ENCODE results near the gene GBP7. TPM values are rescaled to one million over a fixed set of nuclear protein-coding genes. Genes with fewer than 3 reads are reported as not detected.

The GBP7 gene
- polyA plus RNA-seq, 1 donor from 2014 or later = not detected

DNA sequence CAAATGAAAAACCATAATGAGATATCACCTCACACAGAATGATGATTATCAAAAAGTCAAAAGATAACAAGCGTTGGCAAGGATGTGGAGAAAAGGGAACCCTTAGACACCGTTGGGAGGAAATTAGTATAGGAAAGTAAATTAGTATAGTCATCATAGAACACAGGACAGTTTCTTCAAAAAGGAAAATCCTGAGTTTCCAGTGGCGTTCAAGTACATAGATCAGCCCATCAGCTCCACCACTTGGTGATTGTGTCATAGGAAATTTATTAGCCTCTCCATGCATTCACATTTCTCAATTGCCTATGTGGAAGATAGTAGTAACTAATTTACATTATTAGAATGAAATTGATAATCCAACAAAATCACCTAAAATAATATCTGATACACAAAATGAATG, 29.1 kb downstream of the GBP7 start:
- Histone ChIP-seq H3K4me3 (ENCODE audit: low read length) (no peak overlapping the region), H3F3A (ENCODE audit: insufficient read depth, low read length, poor library complexity, severe bottlenecking) (no peaks in the 10 kb centered on the region), H3K9me3 (ENCODE audit: low read length) (no peaks in the 10 kb centered on the region), H3K27me3 (ENCODE audit: insufficient read depth, low read depth, low read length) (no peaks in the 10 kb centered on the region), H2AFZ (ENCODE audit: low read depth, low read length) (no peak overlapping the region), H3K79me2 (replicated peaks; ENCODE audit: insufficient read depth, low read length) (no peaks in the 10 kb centered on the region), H3K36me3 (ENCODE audit: insufficient read depth, low read length) (no peaks in the 10 kb centered on the region), H4K20me1 (ENCODE audit: insufficient read depth) (no peaks in the 10 kb centered on the region), H3K9ac (ENCODE audit: low read length) (no peak overlapping the region), H3K9me2 (ENCODE audit: insufficient read depth, low read length) (no peaks in the 10 kb centered on the region), H3K4me2 (ENCODE audit: low read length) (no peak overlapping the region), H3K27ac (ENCODE audit: low read length) (no peak overlapping the region)
- no peak for TF ChIP-seq MXI1 (conservative IDR thresholded peaks at IDR 0.05; ENCODE audit: poor library complexity, severe bottlenecking)
- TF ChIP-seq, protein P1, sequence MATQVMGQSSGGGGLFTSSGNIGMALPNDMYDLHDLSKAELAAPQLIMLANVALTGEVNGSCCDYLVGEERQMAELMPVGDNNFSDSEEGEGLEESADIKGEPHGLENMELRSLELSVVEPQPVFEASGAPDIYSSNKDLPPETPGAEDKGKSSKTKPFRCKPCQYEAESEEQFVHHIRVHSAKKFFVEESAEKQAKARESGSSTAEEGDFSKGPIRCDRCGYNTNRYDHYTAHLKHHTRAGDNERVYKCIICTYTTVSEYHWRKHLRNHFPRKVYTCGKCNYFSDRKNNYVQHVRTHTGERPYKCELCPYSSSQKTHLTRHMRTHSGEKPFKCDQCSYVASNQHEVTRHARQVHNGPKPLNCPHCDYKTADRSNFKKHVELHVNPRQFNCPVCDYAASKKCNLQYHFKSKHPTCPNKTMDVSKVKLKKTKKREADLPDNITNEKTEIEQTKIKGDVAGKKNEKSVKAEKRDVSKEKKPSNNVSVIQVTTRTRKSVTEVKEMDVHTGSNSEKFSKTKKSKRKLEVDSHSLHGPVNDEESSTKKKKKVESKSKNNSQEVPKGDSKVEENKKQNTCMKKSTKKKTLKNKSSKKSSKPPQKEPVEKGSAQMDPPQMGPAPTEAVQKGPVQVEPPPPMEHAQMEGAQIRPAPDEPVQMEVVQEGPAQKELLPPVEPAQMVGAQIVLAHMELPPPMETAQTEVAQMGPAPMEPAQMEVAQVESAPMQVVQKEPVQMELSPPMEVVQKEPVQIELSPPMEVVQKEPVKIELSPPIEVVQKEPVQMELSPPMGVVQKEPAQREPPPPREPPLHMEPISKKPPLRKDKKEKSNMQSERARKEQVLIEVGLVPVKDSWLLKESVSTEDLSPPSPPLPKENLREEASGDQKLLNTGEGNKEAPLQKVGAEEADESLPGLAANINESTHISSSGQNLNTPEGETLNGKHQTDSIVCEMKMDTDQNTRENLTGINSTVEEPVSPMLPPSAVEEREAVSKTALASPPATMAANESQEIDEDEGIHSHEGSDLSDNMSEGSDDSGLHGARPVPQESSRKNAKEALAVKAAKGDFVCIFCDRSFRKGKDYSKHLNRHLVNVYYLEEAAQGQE (IDR thresholded peaks at IDR 0.05; ENCODE audit: borderline replicate concordance) = no peak
- TF ChIP-seq EZH2 (IDR thresholded peaks at IDR 0.05; ENCODE audit: borderline replicate concordance, insufficient read depth, low read length, poor library complexity, severe bottlenecking) = no peak
- no peak for TF ChIP-seq POLR2AphosphoS5 (IDR thresholded peaks at IDR 0.05)
- TF ChIP-seq TAF1 (IDR thresholded peaks at IDR 0.05; ENCODE audit: low read depth) = no peak
- TF ChIP-seq EP300 (conservative IDR thresholded peaks at IDR 0.05; ENCODE audit: poor library complexity, severe bottlenecking) = no peak
- TF ChIP-seq SMC3 (conservative IDR thresholded peaks at IDR 0.05; ENCODE audit: poor library complexity) = no peak
- no peak for TF ChIP-seq CTCF (IDR thresholded peaks at IDR 0.05; ENCODE audit: poor library complexity, severe bottlenecking)
- no peak for TF ChIP-seq RAD21 (conservative IDR thresholded peaks at IDR 0.05)

DNA sequence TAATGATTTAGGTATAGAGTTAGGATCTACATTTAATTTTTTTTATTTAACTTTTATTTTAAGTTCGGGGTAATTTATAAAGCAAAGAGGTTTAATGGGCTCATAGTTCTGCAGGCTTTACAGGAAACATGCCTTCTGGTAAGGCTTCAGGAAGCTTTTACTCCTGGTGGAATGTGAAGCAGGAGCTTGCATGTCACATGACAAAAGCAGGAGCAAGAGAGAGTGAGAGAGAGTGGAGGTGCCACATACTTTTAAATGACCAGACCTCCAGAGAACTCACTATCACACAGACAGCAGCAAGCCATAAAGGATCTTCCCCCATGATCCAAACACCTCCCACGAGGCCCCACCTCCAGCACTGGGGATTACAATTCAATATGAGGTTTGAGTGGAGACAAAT, 32.3 kb downstream of the GBP7 start:
- Histone ChIP-seq H3K9ac (ENCODE audit: low read length) (no peak overlapping the region), H3F3A (ENCODE audit: insufficient read depth, low read length, poor library complexity, severe bottlenecking) (no peaks in the 10 kb centered on the region), H2AFZ (ENCODE audit: low read depth, low read length) (no peak overlapping the region), H4K20me1 (ENCODE audit: insufficient read depth) (no peaks in the 10 kb centered on the region), H3K9me2 (ENCODE audit: insufficient read depth, low read length) (no peaks in the 10 kb centered on the region), H3K4me3 (ENCODE audit: low read length) (no peak overlapping the region), H3K4me2 (ENCODE audit: low read length) (no peak overlapping the region), H3K27ac (ENCODE audit: low read length) (no peak overlapping the region), H3K36me3 (ENCODE audit: insufficient read depth, low read length) (no peaks in the 10 kb centered on the region), H3K27me3 (ENCODE audit: insufficient read depth, low read depth, low read length) (no peaks in the 10 kb centered on the region), H3K79me2 (replicated peaks; ENCODE audit: insufficient read depth, low read length) (no peaks in the 10 kb centered on the region), H3K9me3 (ENCODE audit: low read length) (no peaks in the 10 kb centered on the region)
- TF ChIP-seq MXI1 (conservative IDR thresholded peaks at IDR 0.05; ENCODE audit: poor library complexity, severe bottlenecking) (no peak), SMC3 (conservative IDR thresholded peaks at IDR 0.05; ENCODE audit: poor library complexity) (no peak), TAF1 (IDR thresholded peaks at IDR 0.05; ENCODE audit: low read depth) (no peak), EZH2 (IDR thresholded peaks at IDR 0.05; ENCODE audit: borderline replicate concordance, insufficient read depth, low read length, poor library complexity, severe bottlenecking) (no peak), POLR2AphosphoS5 (IDR thresholded peaks at IDR 0.05) (no peak)

Measured in neural cell (in vitro differentiated cells).